MM.1S (cell line): ENCODE measurements around the gene CSNK1A1L.

Experiments
- EZH2 ChIP-seq: fragments of 300-600 bp; sonication (generic); optimal IDR thresholded peaks from 2 replicates; pipeline ENCODE3; 2017; ENCODE audit warnings: low read depth, mild to moderate bottlenecking, antibody characterized with exemption, low read length, mixed read lengths
- TF ChIP-seq, protein P1 (sequence below): fragments of 300-600 bp; sonication (generic); IDR thresholded peaks from 2 replicates; pipeline ENCODE4 v1.5.1; 2016; ENCODE audit warnings: antibody characterized with exemption, low read length, mixed read lengths

DNA sequence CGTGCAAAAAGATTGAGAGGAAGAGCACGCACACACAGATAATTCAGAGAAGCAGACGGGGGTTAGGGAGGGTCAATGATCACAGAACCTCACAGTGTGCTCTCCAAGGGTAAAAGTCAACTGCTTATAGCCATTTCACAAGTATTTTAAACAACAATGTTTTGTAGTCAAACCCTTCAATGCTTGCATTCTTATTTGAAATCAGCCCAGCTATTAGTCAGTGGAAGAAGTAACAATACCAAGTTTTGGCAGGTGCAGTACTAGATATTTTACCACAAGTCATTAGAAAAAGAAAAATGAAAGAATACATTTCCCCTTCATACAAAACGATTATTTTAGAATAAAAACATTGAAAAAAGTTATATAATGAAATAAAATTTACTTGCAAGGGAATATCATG is 2.6 kb downstream of the CSNK1A1L start:
- TF ChIP-seq EZH2: no peak
- TF ChIP-seq, protein P1, sequence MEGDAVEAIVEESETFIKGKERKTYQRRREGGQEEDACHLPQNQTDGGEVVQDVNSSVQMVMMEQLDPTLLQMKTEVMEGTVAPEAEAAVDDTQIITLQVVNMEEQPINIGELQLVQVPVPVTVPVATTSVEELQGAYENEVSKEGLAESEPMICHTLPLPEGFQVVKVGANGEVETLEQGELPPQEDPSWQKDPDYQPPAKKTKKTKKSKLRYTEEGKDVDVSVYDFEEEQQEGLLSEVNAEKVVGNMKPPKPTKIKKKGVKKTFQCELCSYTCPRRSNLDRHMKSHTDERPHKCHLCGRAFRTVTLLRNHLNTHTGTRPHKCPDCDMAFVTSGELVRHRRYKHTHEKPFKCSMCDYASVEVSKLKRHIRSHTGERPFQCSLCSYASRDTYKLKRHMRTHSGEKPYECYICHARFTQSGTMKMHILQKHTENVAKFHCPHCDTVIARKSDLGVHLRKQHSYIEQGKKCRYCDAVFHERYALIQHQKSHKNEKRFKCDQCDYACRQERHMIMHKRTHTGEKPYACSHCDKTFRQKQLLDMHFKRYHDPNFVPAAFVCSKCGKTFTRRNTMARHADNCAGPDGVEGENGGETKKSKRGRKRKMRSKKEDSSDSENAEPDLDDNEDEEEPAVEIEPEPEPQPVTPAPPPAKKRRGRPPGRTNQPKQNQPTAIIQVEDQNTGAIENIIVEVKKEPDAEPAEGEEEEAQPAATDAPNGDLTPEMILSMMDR: no peak
